ENCODE data around the gene FURIN. TPM values are rescaled to one million over a fixed set of nuclear protein-coding genes. Genes with fewer than 3 reads are reported as not detected.
"Not testable (repeated sequence)": the region's sequence is repeated elsewhere in the genome, so short reads cannot be mapped to it uniquely, and the experiment has no call there.

FURIN gene
- total RNA-seq, 1 experiment from 2014 or later = 62.0 TPM

GRCh38 chr15:90822204-90822955, 46.0 kb upstream of the FURIN start:
- H3K4me1 ChIP-seq (ENCODE audit: control insufficient read depth, insufficient read depth, low read length) = no peaks in the 10 kb centered on the region; the same call in 1 of the 2 replicates
- H3K9me3 ChIP-seq (ENCODE audit: control insufficient read depth, insufficient read depth, low read depth, low read length) = no peaks in the 10 kb centered on the region
- no peaks in the 10 kb centered on the region for H3K36me3 ChIP-seq (ENCODE audit: control insufficient read depth, insufficient read depth, low read length)
- H3K4me3 ChIP-seq (ENCODE audit: low read depth in 2 of 2, low read length in 2 of 2) = no peak overlapping the region
- intact Hi-C loops (cut with micrococcal nuclease; ENCODE audit: unreplicated experiment) (no loop called here), in situ Hi-C loops (cut with HindIII; ENCODE audit: low pct_unique_long_range_greater_than_20kb, low sequenced_read_pairs) (no loop called here)
- no peaks in the 10 kb centered on the region for H3K27me3 ChIP-seq (ENCODE audit: control insufficient read depth, insufficient read depth, low read length)
- BruUV-seq (replicated peaks) = no TSS peak
- ATAC-seq (no peak), DNase-seq (ENCODE audit: low read depth, low spot score) (no peak)
- POLR2A ChIA-PET = no interaction called here
- no peak overlapping the region for H3K27ac ChIP-seq (ENCODE audit: low read length)
- CTCF ChIA-PET = no interaction called here
- TF ChIP-seq, protein P1, sequence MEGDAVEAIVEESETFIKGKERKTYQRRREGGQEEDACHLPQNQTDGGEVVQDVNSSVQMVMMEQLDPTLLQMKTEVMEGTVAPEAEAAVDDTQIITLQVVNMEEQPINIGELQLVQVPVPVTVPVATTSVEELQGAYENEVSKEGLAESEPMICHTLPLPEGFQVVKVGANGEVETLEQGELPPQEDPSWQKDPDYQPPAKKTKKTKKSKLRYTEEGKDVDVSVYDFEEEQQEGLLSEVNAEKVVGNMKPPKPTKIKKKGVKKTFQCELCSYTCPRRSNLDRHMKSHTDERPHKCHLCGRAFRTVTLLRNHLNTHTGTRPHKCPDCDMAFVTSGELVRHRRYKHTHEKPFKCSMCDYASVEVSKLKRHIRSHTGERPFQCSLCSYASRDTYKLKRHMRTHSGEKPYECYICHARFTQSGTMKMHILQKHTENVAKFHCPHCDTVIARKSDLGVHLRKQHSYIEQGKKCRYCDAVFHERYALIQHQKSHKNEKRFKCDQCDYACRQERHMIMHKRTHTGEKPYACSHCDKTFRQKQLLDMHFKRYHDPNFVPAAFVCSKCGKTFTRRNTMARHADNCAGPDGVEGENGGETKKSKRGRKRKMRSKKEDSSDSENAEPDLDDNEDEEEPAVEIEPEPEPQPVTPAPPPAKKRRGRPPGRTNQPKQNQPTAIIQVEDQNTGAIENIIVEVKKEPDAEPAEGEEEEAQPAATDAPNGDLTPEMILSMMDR (IDR thresholded peaks at IDR 0.05) = no peak
- TF ChIP-seq TCF7L2 (IDR thresholded peaks at IDR 0.05; ENCODE audit: low read depth, low read length) = no peak
- no peak for TF ChIP-seq REST (IDR thresholded peaks at IDR 0.05; ENCODE audit: insufficient read depth in 1 of 2, low read depth in 2 of 2, low read length in 1 of 2)
- TF ChIP-seq SIN3A (IDR thresholded peaks at IDR 0.05; ENCODE audit: borderline replicate concordance, insufficient read depth, low read depth, low read length) = no peak
- TF ChIP-seq POLR2AphosphoS5 (IDR thresholded peaks at IDR 0.05; ENCODE audit: low read depth, low read length) = no peak

GRCh38 chr15:90823455-90823974, 44.9 kb upstream of the FURIN start:
- DNase-seq (ENCODE audit: low read depth, low spot score) (no peak), ATAC-seq (no peak)
- no peaks in the 10 kb centered on the region for H3K27me3 ChIP-seq (ENCODE audit: control insufficient read depth, insufficient read depth, low read length)
- no peaks in the 10 kb centered on the region for H3K36me3 ChIP-seq (ENCODE audit: control insufficient read depth, insufficient read depth, low read length)
- intact Hi-C loops (cut with micrococcal nuclease; ENCODE audit: unreplicated experiment) = no loop called here
- ChIA-PET CTCF (interaction anchor here (0.7 kb wide), 1 partner anchor 63 kb away, joined by 3 read pairs; no protein-coding TSS in a partner anchor), POLR2A (no interaction called here)
- no peaks in the 10 kb centered on the region for H3K9me3 ChIP-seq (ENCODE audit: control insufficient read depth, insufficient read depth, low read depth, low read length)
- in situ Hi-C loops (cut with HindIII; ENCODE audit: low pct_unique_long_range_greater_than_20kb, low sequenced_read_pairs) = no loop called here
- no TSS peak for BruUV-seq (replicated peaks)
- TF ChIP-seq, protein P1 (IDR thresholded peaks at IDR 0.05) = no peak
- no peak for TF ChIP-seq POLR2AphosphoS5 (IDR thresholded peaks at IDR 0.05; ENCODE audit: low read depth, low read length)
- no peak for TF ChIP-seq REST (IDR thresholded peaks at IDR 0.05; ENCODE audit: insufficient read depth in 1 of 2, low read depth in 2 of 2, low read length in 1 of 2)
- H3K27ac ChIP-seq (ENCODE audit: low read length) = no peak overlapping the region
- H3K4me3 ChIP-seq (ENCODE audit: low read depth in 2 of 2, low read length in 2 of 2) = no peak overlapping the region
- no peaks in the 10 kb centered on the region; the same call in 1 of the 2 replicates for H3K4me1 ChIP-seq (ENCODE audit: control insufficient read depth, insufficient read depth, low read length)

- CTCF ChIA-PET; H3K36me3 ChIP-seq (ENCODE audit: control insufficient read depth, insufficient read depth, low read length); H3K27ac ChIP-seq (ENCODE audit: low read length); intact Hi-C loops (cut with micrococcal nuclease; ENCODE audit: unreplicated experiment); POLR2A ChIA-PET; H3K4me3 ChIP-seq (ENCODE audit: low read depth in 2 of 2, low read length in 2 of 2); H3K9me3 ChIP-seq (ENCODE audit: control insufficient read depth, insufficient read depth, low read depth, low read length); DNase-seq (ENCODE audit: low read depth, low spot score); in situ Hi-C loops (cut with HindIII; ENCODE audit: low pct_unique_long_range_greater_than_20kb, low sequenced_read_pairs); H3K4me1 ChIP-seq (ENCODE audit: control insufficient read depth, insufficient read depth, low read length); H3K27me3 ChIP-seq (ENCODE audit: control insufficient read depth, insufficient read depth, low read length); BruUV-seq (replicated peaks); ATAC-seq: not testable (repeated sequence)
Observed at GRCh38 chr15:90825115-90825899, 43.1 kb upstream of the FURIN start.
